Tibial nerve (tissue), 4 donors: ENCODE results near the gene OR6C3.
"Not testable (repeated sequence)": the region's sequence is repeated elsewhere in the genome, so short reads cannot be mapped to it uniquely, and the experiment has no call there.

ENCODE experiments used
- CTCF ChIP-seq, 5 experiments: fragments of 200-600 bp in 3 of 5; fragments of 450-650 bp in 2 of 5; sonication (generic) in 3 of 5; IDR thresholded peaks; one replicate each; pipeline ENCODE4 v1.5.1; 2016 to 2019; ENCODE audit warnings: antibody characterized with exemption in 5 of 5, mild to moderate bottlenecking in 3 of 5, moderate library complexity in 2 of 5
- EP300 ChIP-seq, 2 donors: sonication (generic); formaldehyde crosslinking; IDR thresholded peaks; one replicate each; pipeline ENCODE4 v1.6.1; 2017; ENCODE audit warnings: antibody characterized with exemption in 2 of 2, mild to moderate bottlenecking in 1 of 2
- POLR2A ChIP-seq, 2 donors: fragments of 450-650 bp; IDR thresholded peaks; one replicate each; pipeline ENCODE4 v1.6.1; 2017; ENCODE audit warnings: antibody characterized with exemption in 2 of 2, mild to moderate bottlenecking in 2 of 2, moderate library complexity in 2 of 2

- not testable (repeated sequence) for TF ChIP-seq EP300, POLR2A, CTCF (IDR thresholded peaks at IDR 0.05)
These were observed 24.8 kb downstream of the OR6C3 start for GRCh38 chr12:55355338-55355737.
